Measurements from ENCODE around the gene MEX3D. TPM values are rescaled to one million over a fixed set of nuclear protein-coding genes. Genes with fewer than 3 reads are reported as not detected.

Gene MEX3D
- total and polyA plus RNA-seq, 2 experiments from 2014 or later = 12.4 to 94.9 TPM

DNA sequence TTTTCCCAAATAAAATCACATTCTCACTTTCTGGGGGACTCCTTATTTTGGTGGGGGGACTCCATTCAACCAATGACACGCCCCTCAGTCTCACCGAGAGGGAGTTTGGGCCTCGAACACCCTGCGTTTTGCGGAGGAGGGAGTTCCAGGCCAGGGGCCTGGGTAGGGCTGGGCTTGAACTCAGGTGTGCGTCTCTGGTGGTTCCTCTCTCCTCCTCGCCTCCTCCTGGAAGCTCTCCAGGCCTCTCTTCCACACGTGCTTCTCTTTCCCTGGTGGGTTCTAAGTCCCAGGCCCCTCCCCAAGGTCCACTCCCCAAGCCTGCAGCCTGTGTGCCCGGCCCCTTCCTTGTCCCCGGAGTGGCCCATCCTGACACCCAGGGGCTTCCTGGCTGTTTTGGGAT, 14.7 kb downstream of the MEX3D start:
- Histone ChIP-seq H3K4me1 (ENCODE audit: insufficient read depth) (no peaks in the 10 kb centered on the region; the same call in 1 of the 2 replicates), H4K20me1 (replicated peaks; ENCODE audit: insufficient read depth) (peaks cover 7% of the 10 kb centered on the region), H3K36me3 (ENCODE audit: insufficient read depth) (peaks cover 3% of the 10 kb centered on the region; the same call in 1 of the 2 replicates), H3K79me2 (replicated peaks; ENCODE audit: insufficient read depth) (peaks cover 4% of the 10 kb centered on the region), H3K9me2 (ENCODE audit: insufficient read depth) (no peaks in the 10 kb centered on the region), H3K4me3 (no peak overlapping the region), H3K27me3 (ENCODE audit: insufficient read depth) (no peaks in the 10 kb centered on the region), H3K27ac (ENCODE audit: low read depth) (no peak overlapping the region), H3K4me2 (no peak overlapping the region), H2AFZ (no peak overlapping the region), H3F3A (replicated peaks; ENCODE audit: low read depth) (peaks cover 6% of the 10 kb centered on the region; the same call in 1 of the 2 replicates)
- peaks cover 7% of the 10 kb centered on the region; the same call in 1 of the 3 replicates for H3K36me3 Mint-ChIP-seq (ENCODE audit: low read depth)
- H3K27me3 Mint-ChIP-seq (ENCODE audit: insufficient read depth, low read depth, poor library complexity) = peaks cover 12% of the 10 kb centered on the region
- peak; percentile 41 for ATAC-seq
- TF ChIP-seq ZNF114 (CRISPR knock-in tag; IDR thresholded peaks at IDR 0.05) (no peak), EZH2 (IDR thresholded peaks at IDR 0.05; ENCODE audit: low read depth, unreplicated experiment) (no peak), EZH2phosphoT487 (IDR thresholded peaks at IDR 0.05; ENCODE audit: unreplicated experiment) (no peak), POLR2AphosphoS5 (IDR thresholded peaks at IDR 0.05; ENCODE audit: low read depth) (no peak), STAT1 (IDR thresholded peaks at IDR 0.05; ENCODE audit: unreplicated experiment) (no peak), JUNB (IDR thresholded peaks at IDR 0.05; ENCODE audit: unreplicated experiment) (no peak), CREB1 (CRISPR knock-in tag; IDR thresholded peaks at IDR 0.05; ENCODE audit: low read depth) (no peak), NANOG (IDR thresholded peaks at IDR 0.05; ENCODE audit: borderline replicate concordance) (no peak), ZNF331 (CRISPR knock-in tag; IDR thresholded peaks at IDR 0.05; ENCODE audit: low read depth) (no peak)
- TF ChIP-seq, protein P1, sequence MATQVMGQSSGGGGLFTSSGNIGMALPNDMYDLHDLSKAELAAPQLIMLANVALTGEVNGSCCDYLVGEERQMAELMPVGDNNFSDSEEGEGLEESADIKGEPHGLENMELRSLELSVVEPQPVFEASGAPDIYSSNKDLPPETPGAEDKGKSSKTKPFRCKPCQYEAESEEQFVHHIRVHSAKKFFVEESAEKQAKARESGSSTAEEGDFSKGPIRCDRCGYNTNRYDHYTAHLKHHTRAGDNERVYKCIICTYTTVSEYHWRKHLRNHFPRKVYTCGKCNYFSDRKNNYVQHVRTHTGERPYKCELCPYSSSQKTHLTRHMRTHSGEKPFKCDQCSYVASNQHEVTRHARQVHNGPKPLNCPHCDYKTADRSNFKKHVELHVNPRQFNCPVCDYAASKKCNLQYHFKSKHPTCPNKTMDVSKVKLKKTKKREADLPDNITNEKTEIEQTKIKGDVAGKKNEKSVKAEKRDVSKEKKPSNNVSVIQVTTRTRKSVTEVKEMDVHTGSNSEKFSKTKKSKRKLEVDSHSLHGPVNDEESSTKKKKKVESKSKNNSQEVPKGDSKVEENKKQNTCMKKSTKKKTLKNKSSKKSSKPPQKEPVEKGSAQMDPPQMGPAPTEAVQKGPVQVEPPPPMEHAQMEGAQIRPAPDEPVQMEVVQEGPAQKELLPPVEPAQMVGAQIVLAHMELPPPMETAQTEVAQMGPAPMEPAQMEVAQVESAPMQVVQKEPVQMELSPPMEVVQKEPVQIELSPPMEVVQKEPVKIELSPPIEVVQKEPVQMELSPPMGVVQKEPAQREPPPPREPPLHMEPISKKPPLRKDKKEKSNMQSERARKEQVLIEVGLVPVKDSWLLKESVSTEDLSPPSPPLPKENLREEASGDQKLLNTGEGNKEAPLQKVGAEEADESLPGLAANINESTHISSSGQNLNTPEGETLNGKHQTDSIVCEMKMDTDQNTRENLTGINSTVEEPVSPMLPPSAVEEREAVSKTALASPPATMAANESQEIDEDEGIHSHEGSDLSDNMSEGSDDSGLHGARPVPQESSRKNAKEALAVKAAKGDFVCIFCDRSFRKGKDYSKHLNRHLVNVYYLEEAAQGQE (IDR thresholded peaks at IDR 0.05; ENCODE audit: unreplicated experiment) = no peak
- TF ChIP-seq, protein P2, sequence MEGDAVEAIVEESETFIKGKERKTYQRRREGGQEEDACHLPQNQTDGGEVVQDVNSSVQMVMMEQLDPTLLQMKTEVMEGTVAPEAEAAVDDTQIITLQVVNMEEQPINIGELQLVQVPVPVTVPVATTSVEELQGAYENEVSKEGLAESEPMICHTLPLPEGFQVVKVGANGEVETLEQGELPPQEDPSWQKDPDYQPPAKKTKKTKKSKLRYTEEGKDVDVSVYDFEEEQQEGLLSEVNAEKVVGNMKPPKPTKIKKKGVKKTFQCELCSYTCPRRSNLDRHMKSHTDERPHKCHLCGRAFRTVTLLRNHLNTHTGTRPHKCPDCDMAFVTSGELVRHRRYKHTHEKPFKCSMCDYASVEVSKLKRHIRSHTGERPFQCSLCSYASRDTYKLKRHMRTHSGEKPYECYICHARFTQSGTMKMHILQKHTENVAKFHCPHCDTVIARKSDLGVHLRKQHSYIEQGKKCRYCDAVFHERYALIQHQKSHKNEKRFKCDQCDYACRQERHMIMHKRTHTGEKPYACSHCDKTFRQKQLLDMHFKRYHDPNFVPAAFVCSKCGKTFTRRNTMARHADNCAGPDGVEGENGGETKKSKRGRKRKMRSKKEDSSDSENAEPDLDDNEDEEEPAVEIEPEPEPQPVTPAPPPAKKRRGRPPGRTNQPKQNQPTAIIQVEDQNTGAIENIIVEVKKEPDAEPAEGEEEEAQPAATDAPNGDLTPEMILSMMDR (conservative IDR thresholded peaks at IDR 0.05; ENCODE audit: low read depth in 2 of 2) = no peak
- TF ChIP-seq, protein P3, sequence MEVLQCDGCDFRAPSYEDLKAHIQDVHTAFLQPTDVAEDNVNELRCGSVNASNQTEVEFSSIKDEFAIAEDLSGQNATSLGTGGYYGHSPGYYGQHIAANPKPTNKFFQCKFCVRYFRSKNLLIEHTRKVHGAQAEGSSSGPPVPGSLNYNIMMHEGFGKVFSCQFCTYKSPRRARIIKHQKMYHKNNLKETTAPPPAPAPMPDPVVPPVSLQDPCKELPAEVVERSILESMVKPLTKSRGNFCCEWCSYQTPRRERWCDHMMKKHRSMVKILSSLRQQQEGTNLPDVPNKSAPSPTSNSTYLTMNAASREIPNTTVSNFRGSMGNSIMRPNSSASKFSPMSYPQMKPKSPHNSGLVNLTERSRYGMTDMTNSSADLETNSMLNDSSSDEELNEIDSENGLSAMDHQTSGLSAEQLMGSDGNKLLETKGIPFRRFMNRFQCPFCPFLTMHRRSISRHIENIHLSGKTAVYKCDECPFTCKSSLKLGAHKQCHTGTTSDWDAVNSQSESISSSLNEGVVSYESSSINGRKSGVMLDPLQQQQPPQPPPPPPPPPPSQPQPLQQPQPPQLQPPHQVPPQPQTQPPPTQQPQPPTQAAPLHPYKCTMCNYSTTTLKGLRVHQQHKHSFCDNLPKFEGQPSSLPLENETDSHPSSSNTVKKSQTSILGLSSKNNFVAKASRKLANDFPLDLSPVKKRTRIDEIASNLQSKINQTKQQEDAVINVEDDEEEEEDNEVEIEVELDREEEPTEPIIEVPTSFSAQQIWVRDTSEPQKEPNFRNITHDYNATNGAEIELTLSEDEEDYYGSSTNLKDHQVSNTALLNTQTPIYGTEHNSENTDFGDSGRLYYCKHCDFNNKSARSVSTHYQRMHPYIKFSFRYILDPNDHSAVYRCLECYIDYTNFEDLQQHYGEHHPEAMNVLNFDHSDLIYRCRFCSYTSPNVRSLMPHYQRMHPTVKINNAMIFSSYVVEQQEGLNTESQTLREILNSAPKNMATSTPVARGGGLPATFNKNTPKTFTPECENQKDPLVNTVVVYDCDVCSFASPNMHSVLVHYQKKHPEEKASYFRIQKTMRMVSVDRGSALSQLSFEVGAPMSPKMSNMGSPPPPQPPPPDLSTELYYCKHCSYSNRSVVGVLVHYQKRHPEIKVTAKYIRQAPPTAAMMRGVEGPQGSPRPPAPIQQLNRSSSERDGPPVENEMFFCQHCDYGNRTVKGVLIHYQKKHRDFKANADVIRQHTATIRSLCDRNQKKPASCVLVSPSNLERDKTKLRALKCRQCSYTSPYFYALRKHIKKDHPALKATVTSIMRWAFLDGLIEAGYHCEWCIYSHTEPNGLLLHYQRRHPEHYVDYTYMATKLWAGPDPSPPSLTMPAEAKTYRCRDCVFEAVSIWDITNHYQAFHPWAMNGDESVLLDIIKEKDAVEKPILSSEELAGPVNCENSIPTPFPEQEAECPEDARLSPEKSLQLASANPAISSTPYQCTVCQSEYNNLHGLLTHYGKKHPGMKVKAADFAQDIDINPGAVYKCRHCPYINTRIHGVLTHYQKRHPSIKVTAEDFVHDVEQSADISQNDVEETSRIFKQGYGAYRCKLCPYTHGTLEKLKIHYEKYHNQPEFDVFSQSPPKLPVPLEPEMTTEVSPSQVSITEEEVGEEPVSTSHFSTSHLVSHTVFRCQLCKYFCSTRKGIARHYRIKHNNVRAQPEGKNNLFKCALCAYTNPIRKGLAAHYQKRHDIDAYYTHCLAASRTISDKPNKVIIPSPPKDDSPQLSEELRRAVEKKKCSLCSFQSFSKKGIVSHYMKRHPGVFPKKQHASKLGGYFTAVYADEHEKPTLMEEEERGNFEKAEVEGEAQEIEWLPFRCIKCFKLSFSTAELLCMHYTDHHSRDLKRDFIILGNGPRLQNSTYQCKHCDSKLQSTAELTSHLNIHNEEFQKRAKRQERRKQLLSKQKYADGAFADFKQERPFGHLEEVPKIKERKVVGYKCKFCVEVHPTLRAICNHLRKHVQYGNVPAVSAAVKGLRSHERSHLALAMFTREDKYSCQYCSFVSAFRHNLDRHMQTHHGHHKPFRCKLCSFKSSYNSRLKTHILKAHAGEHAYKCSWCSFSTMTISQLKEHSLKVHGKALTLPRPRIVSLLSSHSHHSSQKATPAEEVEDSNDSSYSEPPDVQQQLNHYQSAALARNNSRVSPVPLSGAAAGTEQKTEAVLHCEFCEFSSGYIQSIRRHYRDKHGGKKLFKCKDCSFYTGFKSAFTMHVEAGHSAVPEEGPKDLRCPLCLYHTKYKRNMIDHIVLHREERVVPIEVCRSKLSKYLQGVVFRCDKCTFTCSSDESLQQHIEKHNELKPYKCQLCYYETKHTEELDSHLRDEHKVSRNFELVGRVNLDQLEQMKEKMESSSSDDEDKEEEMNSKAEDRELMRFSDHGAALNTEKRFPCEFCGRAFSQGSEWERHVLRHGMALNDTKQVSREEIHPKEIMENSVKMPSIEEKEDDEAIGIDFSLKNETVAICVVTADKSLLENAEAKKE (CRISPR knock-in tag; IDR thresholded peaks at IDR 0.05) = no peak
- TF ChIP-seq, protein P4, sequence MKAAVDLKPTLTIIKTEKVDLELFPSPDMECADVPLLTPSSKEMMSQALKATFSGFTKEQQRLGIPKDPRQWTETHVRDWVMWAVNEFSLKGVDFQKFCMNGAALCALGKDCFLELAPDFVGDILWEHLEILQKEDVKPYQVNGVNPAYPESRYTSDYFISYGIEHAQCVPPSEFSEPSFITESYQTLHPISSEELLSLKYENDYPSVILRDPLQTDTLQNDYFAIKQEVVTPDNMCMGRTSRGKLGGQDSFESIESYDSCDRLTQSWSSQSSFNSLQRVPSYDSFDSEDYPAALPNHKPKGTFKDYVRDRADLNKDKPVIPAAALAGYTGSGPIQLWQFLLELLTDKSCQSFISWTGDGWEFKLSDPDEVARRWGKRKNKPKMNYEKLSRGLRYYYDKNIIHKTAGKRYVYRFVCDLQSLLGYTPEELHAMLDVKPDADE (IDR thresholded peaks at IDR 0.05) = no peak
- peaks cover 3% of the 10 kb centered on the region; the same call in 2 of the 3 replicates for H3K9me3 Mint-ChIP-seq
- no peak overlapping the region for H3K4me3 Mint-ChIP-seq
- no peak for DNase-seq (ENCODE audit: low spot score)
- H3K4me1 Mint-ChIP-seq = no peaks in the 10 kb centered on the region
- no peak overlapping the region for H3K27ac Mint-ChIP-seq
